HepG2 (cell line): ENCODE results near the gene METTL27. TPM values are rescaled to one million over a fixed set of nuclear protein-coding genes. Genes with fewer than 3 reads are reported as not detected.

ENCODE experiments used
- DR1 ChIP-seq: sonication (generic); formaldehyde crosslinking; IDR thresholded peaks from 2 replicates; pipeline ENCODE4 v1.8.0; 2021; ENCODE audit warnings: mild to moderate bottlenecking, missing genetic modification reagents, inconsistent platforms
- GABPB1 ChIP-seq: IDR thresholded peaks from 2 replicates; pipeline ENCODE4 v1.6.1; 2016; ENCODE audit warnings: mild to moderate bottlenecking, missing genetic modification reagents, moderate library complexity, missing compliant biosample characterization
- KDM5A ChIP-seq: fragments of 200-600 bp; sonication (generic); IDR thresholded peaks from 2 replicates; pipeline ENCODE4 v1.7.0; 2018; ENCODE audit warnings: antibody characterized with exemption, mild to moderate bottlenecking, low read length, borderline replicate concordance
- RCOR2 ChIP-seq: IDR thresholded peaks from 2 replicates; pipeline ENCODE4 v1.6.1; 2016; ENCODE audit warnings: missing biosample characterization, missing genetic modification reagents
- REL ChIP-seq: sonication (generic); formaldehyde crosslinking; conservative IDR thresholded peaks from 2 replicates; pipeline ENCODE4 v1.8.0; 2022; ENCODE audit warnings: mild to moderate bottlenecking, missing genetic modification reagents, moderate library complexity
- SP140L ChIP-seq: sonication (generic); formaldehyde crosslinking; IDR thresholded peaks from 2 replicates; pipeline ENCODE4 v1.4.0; 2020; ENCODE audit warnings: missing genetic modification reagents, borderline replicate concordance
- SUZ12 ChIP-seq: fragments of 150-350 bp; IDR thresholded peaks from 2 replicates; pipeline ENCODE4 v1.6.1; 2014; ENCODE audit warnings: low read depth, low read length
- USF2 ChIP-seq, 2 experiments: sonication (generic) in 1 of 2; formaldehyde crosslinking in 1 of 2; IDR thresholded peaks; 2 replicates each; pipeline versions ENCODE4 v1.5.1 to v1.6.1; 2011 to 2020; ENCODE audit warnings: borderline replicate concordance in 1 of 2, low read depth in 1 of 2, low read length in 1 of 2, mild to moderate bottlenecking in 1 of 2, missing genetic modification reagents in 1 of 2, moderate library complexity in 1 of 2
- ZFP90 ChIP-seq: sonication (generic); formaldehyde crosslinking; IDR thresholded peaks from 2 replicates; pipeline ENCODE4 v1.8.0; 2022; ENCODE audit warnings: missing genetic modification reagents, mild to moderate bottlenecking, inconsistent platforms, borderline replicate concordance
- ZNF331 ChIP-seq: sonication (generic); formaldehyde crosslinking; IDR thresholded peaks from 2 replicates; pipeline ENCODE4 v1.4.0; 2020; ENCODE audit warnings: missing genetic modification reagents
- ZNF33B ChIP-seq: sonication (generic); formaldehyde crosslinking; IDR thresholded peaks from 2 replicates; pipeline ENCODE4 v1.5.1; 2020; ENCODE audit warnings: mild to moderate bottlenecking, missing genetic modification reagents
- ZNF768 ChIP-seq: sonication (generic); formaldehyde crosslinking; IDR thresholded peaks from 2 replicates; pipeline ENCODE4 v1.4.0; 2020; ENCODE audit warnings: missing genetic modification reagents
- ZNF784 ChIP-seq: sonication (generic); formaldehyde crosslinking; IDR thresholded peaks from 2 replicates; pipeline ENCODE4 v1.5.1; 2020; ENCODE audit warnings: missing genetic modification reagents, mild to moderate bottlenecking, borderline replicate concordance
- ZSCAN25 ChIP-seq: sonication (generic); formaldehyde crosslinking; IDR thresholded peaks from 2 replicates; pipeline ENCODE4 v1.8.0; 2022; ENCODE audit warnings: mild to moderate bottlenecking, missing genetic modification reagents
- polyA plus RNA-seq, 8 experiments: library from polyadenylated mRNA; depleted of rRNA in 3 of 8; stranded (reverse) in 7 of 8; unstranded in 1 of 8; fragments of >200 nt; fragmentation: Illumina TruSeq in 4 of 8; extraction: Trizol in 4 of 8; gene quantifications; 2 replicates each; pipeline versions ENCODE4 v1.2.1 to v1.2.3, GENCODE V29; 2011 to 2016; ENCODE audit warnings: low read depth in 4 of 8, missing spikeins in 1 of 8, mixed read lengths in 1 of 8; ENCODE audit not compliant: insufficient read depth in 1 of 8
- total RNA-seq, 5 experiments: library from RNA; depleted of rRNA; stranded (reverse); fragments of >200 nt; fragmentation: Illumina TruSeq; extraction: Trizol; gene quantifications; 2 replicates each; pipeline ENCODE4 v1.2.3, GENCODE V29; 2016; ENCODE audit warnings: low read depth in 1 of 5
- TF ChIP-seq, protein P1 (sequence below), 2 experiments: IDR thresholded peaks; 2 replicates each; pipeline ENCODE4 v1.6.1; 2011 to 2012; ENCODE audit warnings: low read length in 2 of 2, borderline replicate concordance in 1 of 2, low read depth in 1 of 2, mild to moderate bottlenecking in 1 of 2, moderate library complexity in 1 of 2
- TF ChIP-seq, protein P2 (sequence below): sonication (generic); formaldehyde crosslinking; IDR thresholded peaks from 2 replicates; pipeline ENCODE4 v1.5.1; 2020; ENCODE audit warnings: missing genetic modification reagents, mild to moderate bottlenecking, borderline replicate concordance

METTL27 gene
- total and polyA plus RNA-seq, 2 of the 13 experiments (the other 11 are each of a cell fraction or from before 2014, with no cell fraction given) = 2.0 to 3.0 TPM

DNA sequence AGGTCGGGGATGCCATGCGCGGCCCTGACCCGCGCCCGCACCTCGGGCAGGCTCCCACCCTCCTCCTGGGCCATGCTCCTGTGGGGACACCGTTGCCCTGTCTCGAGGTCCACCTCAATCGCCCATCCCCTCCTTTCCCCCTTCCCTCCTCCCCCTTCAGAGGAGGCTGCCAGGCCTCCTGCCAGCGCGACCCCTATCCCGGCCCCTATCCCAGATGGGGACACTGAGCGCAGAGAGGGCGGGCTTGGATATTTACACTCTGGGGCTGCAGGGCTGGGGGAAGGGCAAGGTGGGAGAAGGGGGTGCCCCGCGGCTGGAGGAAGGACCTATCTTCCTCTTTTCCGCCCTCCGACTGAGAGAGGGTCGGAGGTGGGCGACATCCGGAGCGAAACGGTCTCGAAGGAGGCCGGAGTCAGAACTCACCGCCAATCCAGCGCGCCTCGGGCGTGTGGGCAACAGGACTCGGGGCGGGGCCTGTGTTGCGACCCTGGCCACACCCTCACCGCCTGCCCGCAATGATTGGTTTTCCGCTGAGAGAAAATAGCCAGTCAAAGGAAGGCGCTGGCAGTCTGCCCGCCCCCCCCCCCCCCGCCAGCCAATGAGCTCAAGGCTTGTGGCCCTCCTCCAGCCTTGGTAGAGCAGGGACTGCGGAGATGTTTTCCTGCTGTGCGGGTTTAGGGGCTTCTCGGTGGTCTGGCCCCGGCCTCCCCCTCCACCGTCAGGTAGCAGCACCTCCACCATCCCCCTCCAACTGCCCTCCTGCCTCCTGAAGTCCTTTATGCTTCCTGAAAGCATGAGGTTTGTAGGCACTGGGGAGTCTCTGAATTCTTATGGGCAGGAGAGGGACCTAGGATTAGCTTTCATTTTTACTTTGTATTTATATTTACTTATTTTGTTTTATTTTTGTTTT lies at the start of gene METTL27 (continued):
- TF ChIP-seq USF2 (IDR thresholded peaks at IDR 0.05; ENCODE audit: low read depth, low read length) (no peak), USF2 (CRISPR knock-in tag; IDR thresholded peaks at IDR 0.05; ENCODE audit: borderline replicate concordance) (no peak), ZNF768 (CRISPR knock-in tag) (peak; percentile 3; the same call in 1 of the 2 replicates), ZSCAN25 (CRISPR knock-in tag) (no peak), GABPB1 (CRISPR knock-in tag) (peak; percentile 55; the same call in 1 of the 2 replicates), KDM5A (no peak), SUZ12 (no peak), DR1 (CRISPR knock-in tag) (no peak), SP140L (CRISPR knock-in tag) (no peak), RCOR2 (no peak), REL (no peak), ZNF784 (CRISPR knock-in tag) (no peak), ZNF331 (no peak), ZFP90 (no peak), ZNF33B (CRISPR knock-in tag) (no peak)
- TF ChIP-seq, protein P1, sequence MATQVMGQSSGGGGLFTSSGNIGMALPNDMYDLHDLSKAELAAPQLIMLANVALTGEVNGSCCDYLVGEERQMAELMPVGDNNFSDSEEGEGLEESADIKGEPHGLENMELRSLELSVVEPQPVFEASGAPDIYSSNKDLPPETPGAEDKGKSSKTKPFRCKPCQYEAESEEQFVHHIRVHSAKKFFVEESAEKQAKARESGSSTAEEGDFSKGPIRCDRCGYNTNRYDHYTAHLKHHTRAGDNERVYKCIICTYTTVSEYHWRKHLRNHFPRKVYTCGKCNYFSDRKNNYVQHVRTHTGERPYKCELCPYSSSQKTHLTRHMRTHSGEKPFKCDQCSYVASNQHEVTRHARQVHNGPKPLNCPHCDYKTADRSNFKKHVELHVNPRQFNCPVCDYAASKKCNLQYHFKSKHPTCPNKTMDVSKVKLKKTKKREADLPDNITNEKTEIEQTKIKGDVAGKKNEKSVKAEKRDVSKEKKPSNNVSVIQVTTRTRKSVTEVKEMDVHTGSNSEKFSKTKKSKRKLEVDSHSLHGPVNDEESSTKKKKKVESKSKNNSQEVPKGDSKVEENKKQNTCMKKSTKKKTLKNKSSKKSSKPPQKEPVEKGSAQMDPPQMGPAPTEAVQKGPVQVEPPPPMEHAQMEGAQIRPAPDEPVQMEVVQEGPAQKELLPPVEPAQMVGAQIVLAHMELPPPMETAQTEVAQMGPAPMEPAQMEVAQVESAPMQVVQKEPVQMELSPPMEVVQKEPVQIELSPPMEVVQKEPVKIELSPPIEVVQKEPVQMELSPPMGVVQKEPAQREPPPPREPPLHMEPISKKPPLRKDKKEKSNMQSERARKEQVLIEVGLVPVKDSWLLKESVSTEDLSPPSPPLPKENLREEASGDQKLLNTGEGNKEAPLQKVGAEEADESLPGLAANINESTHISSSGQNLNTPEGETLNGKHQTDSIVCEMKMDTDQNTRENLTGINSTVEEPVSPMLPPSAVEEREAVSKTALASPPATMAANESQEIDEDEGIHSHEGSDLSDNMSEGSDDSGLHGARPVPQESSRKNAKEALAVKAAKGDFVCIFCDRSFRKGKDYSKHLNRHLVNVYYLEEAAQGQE (IDR thresholded peaks at IDR 0.05; ENCODE audit: borderline replicate concordance in 1 of 2, low read depth in 1 of 2, low read length in 2 of 2) = no peak
- TF ChIP-seq, protein P2, sequence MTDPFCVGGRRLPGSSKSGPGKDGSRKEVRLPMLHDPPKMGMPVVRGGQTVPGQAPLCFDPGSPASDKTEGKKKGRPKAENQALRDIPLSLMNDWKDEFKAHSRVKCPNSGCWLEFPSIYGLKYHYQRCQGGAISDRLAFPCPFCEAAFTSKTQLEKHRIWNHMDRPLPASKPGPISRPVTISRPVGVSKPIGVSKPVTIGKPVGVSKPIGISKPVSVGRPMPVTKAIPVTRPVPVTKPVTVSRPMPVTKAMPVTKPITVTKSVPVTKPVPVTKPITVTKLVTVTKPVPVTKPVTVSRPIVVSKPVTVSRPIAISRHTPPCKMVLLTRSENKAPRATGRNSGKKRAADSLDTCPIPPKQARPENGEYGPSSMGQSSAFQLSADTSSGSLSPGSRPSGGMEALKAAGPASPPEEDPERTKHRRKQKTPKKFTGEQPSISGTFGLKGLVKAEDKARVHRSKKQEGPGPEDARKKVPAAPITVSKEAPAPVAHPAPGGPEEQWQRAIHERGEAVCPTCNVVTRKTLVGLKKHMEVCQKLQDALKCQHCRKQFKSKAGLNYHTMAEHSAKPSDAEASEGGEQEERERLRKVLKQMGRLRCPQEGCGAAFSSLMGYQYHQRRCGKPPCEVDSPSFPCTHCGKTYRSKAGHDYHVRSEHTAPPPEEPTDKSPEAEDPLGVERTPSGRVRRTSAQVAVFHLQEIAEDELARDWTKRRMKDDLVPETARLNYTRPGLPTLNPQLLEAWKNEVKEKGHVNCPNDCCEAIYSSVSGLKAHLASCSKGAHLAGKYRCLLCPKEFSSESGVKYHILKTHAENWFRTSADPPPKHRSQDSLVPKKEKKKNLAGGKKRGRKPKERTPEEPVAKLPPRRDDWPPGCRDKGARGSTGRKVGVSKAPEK = peak; percentile 84; the same call in 1 of the 2 replicates
